GM12891 (cell line): ENCODE data around the gene ENOX1.

ENCODE experiments used
- POLR2A ChIP-seq: IDR thresholded peaks from 2 replicates; pipeline ENCODE4 v1.6.1; 2011; ENCODE audit warnings: low read depth, low read length, control low read depth
- POLR2AphosphoS5 ChIP-seq: IDR thresholded peaks from 2 replicates; pipeline ENCODE4 v1.6.1; 2011; ENCODE audit warnings: low read depth, low read length, control low read depth
- POU2F2 ChIP-seq: IDR thresholded peaks from 2 replicates; pipeline ENCODE4 v1.6.1; 2011; ENCODE audit warnings: low read depth, mild to moderate bottlenecking, control low read depth, low read length, moderate library complexity
- TAF1 ChIP-seq: IDR thresholded peaks from 2 replicates; pipeline ENCODE4 v1.6.1; 2011; ENCODE audit warnings: low read depth, low read length, control low read depth

DNA sequence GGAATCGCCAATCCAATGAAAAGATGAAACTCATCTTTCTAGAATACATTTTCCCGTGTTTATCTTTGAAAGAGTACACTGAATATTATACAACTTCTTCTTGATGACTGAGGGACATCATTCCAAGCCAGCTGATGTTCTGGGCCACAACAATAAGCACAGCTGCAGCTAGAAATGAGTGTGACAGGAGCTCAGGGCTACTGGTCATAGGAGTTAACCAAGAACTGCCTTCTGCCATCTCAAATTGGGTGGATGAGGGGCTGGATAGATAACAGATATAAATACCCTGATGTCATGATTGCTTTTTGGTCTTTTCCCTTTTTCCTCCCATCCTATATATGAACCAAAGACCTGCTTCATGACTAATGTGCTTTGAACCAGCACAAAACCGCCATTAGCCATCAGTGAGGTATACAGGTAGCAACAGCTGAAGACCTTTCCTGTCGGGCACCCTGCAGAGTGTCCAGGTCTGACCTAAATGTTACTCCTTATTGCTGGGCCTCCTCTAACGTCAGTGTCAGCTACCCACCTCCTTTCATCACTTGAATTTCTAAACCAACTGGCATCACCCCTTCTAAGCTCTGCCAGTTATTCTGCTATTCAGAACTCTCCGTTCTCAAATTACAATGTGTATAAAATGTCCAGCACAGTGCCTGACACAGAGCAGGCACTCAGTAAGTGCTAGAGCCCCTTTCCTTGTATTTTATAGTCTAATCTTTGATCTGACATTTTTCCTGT, 178.2 kb downstream of the ENOX1 start:
- TF ChIP-seq POLR2AphosphoS5: no peak
- TF ChIP-seq TAF1: no peak
- TF ChIP-seq POLR2A: no peak
- TF ChIP-seq POU2F2: no peak
